IPS DF 4.7 (cell line): ENCODE data around the gene C1QL2.

Experiments used
- DNase-seq: peaks from one replicate; pipeline ENCODE4 v3.0.0-alpha.2; 2013; ENCODE audit warnings: low spot score; ENCODE audit errors: extremely low read depth

The C1QL2 gene

GRCh38 chr2:119144806-119145205 lies 13.7 kb downstream of the C1QL2 start:
- DNase-seq, result no peak

GRCh38 chr2:119142824-119143223 lies 15.7 kb downstream of the C1QL2 start:
- no peak for DNase-seq

GRCh38 chr2:119137502-119137901 lies 21.0 kb downstream of the C1QL2 start:
- no peak for DNase-seq

GRCh38 chr2:119136872-119137271 lies 21.7 kb downstream of the C1QL2 start:
- no peak for DNase-seq

GRCh38 chr2:119136093-119136492 lies 22.5 kb downstream of the C1QL2 start:
- DNase-seq, result no peak

- no peak for DNase-seq
Observed at GRCh38 chr2:119134775-119135174, 23.8 kb downstream of the C1QL2 start.

- peak; percentile 60 for DNase-seq
Observed at GRCh38 chr2:119126650-119127049, 31.9 kb downstream of the C1QL2 start.

- no peak for DNase-seq
Observed at GRCh38 chr2:119123389-119123788, 35.2 kb downstream of the C1QL2 start.

- no peak for DNase-seq
Observed at GRCh38 chr2:119122663-119123062, 35.9 kb downstream of the C1QL2 start.

GRCh38 chr2:119119999-119120756 lies 38.4 kb downstream of the C1QL2 start:
- DNase-seq, result no peak

GRCh38 chr2:119119076-119119785 lies 39.3 kb downstream of the C1QL2 start:
- no peak for DNase-seq

GRCh38 chr2:119117891-119118882 lies 40.4 kb downstream of the C1QL2 start:
- DNase-seq, result no peak

GRCh38 chr2:119117408-119117807 lies 41.1 kb downstream of the C1QL2 start:
- no peak for DNase-seq

- DNase-seq, result no peak
Observed at GRCh38 chr2:119116411-119117295, 41.9 kb downstream of the C1QL2 start.

GRCh38 chr2:119114266-119114665 lies 44.3 kb downstream of the C1QL2 start:
- no peak for DNase-seq

GRCh38 chr2:119113489-119113770 lies 45.1 kb downstream of the C1QL2 start:
- no peak for DNase-seq

- no peak for DNase-seq
Observed at GRCh38 chr2:119112770-119113488, 45.6 kb downstream of the C1QL2 start.

- DNase-seq, result no peak
Observed at GRCh38 chr2:119112230-119112629, 46.3 kb downstream of the C1QL2 start.

- DNase-seq, result no peak
Observed at GRCh38 chr2:119111115-119111975, 47.2 kb downstream of the C1QL2 start.
